NCI-H146 treated with DMSO at 0.1 percent for 48 hours (cell line): ENCODE measurements around the gene POGZ.
A peak's percentile ranks its signal among the peaks of the same experiment; 100 is the strongest.
"Not testable (repeated sequence)": the region's sequence is repeated elsewhere in the genome, so short reads cannot be mapped to it uniquely, and the experiment has no call there.

Source experiments
- DNase-seq: peaks from one replicate; lab custom pipeline; 2025; ENCODE audit not compliant: unreplicated experiment; lab: John Stamatoyannopoulos, UW

The POGZ gene

DNA sequence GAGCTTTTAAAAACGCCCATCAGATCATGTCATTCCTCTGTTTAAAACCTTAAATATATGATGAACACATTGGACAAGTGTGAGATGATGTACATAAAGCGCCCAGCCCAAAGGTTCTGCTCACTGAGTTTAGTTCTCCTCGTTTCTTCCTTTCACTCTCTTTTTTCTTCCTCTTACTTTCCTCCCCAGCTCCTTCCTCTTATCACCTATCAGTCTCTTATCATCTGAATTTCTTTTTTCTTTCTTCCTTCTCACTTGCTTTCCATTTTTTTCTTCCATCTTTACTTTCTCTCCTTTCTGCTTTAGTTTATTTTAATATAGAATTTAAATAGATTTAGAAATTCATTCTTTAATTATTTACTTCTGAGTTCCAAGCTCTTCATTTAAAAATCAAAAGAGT lies 17.8 kb upstream of the POGZ start:
- no peak for DNase-seq

DNA sequence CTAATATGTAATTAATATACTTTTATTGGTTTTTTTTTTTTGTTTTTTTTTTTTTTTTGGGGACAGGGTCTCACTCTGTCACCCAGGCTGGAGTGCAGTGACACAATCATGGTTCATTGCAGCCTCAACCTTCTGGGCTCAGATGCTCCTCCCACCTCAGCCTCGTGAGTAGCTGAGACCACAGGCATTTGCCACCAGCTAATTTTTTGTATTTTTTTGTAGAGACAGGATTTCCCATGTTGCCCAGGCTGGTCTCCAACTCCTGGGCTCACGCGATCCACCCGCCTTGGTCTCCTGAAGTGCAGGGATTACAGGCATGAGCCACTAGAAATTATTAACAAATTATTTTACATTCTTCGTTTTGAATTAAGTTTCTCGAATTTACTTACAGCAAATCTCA lies 16.8 kb upstream of the POGZ start:
- no peak for DNase-seq

DNA sequence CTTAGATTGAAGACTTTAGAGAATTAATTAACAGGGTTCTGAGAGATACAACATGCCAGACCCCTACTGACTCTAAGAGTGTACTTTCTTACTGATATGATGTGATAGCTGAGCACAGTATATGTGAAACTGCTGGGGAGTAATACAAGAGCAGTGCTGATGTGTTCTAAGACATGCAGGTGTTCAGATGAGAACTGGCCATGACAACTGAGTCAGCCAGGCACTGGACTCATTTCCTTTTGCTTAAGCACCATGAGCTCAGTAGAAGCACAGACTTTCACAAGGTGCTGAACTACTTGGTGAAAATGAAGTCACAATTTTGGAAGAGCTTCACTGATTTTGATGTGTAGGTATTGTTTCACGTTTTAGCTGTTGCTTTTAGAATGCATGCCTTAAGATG lies 15.9 kb upstream of the POGZ start:
- DNase-seq = no peak

DNA sequence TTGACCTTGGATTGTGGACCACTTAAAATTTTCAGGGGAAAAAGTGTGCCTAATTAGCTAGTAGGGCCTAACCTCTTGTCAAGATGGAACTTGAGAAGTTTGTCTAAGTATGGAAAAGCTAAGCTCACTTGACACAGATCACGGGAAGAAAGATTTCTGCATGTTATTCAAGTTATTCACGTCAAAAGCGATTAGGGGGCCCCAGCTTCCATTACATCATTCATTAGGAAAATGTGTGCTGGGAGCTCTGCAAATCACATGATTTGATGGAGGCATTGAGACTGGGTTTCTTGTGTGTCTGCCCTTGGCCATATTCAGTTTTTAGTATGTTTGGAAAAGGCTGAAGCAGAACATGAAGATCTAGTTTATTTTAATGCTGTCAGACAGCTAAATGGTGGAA lies 15.5 kb upstream of the POGZ start:
- no peak for DNase-seq

DNA sequence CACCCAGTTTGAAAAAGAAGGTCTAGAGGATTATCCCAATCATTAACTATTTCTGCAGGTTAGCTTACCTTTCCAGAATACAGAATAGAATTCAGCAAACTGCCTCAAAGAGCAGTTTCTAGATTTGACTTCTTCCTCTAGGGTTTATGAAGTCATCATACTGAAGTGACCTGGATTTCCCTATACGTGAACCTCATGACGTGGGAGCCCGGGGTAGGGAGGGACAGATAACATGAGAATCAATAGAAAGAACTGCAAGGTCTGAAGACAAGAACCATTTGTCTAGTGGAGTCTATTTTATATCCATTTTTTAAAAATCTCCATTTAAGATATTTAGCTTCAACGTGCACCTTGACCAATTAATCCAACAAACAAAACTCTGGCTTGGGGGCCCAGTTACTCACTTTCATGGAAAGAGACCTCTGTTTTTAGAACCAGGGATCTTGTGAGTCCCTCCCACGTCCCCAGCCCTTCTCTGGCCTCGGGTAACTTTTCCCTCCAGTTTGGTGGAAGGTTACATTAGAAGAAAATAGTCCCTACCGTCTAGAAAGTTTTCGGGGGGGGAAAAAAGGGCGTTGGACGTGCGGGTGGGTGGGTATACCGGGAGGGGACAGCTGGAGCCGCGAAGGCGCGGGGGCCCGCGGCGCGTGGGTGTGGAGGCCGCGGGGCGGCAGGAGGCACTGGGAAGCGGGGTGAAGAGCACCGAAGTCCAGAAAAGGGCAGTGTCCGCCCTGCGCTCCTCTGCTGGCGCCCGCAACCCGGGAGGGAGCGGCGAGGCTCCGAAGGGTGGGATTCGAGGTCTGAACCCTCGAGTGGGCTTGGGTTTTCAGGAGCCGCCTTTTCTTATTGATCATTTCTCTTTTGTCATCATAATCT lies 13.8 kb upstream of the POGZ start:
- DNase-seq = peak; percentile 6

DNA sequence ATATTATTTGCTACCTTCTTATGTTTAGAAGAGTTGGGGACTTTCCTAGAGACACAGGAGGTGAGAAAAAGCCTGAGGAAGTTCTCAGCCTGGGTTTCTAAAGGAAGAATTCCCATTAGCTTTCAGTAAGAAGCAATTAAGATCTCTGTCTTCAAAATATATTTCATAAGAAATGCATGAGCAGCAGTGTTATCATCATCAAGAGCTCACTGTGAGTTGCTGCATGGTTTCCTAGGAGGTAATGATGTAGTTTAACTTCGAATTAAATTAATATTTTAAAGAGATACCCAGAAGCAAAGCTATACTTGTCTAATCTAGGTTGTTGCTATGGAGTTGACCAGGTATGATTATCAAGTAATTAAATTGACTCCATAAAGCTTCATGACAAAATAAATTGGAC lies 5.7 kb upstream of the POGZ start:
- DNase-seq = no peak

DNA sequence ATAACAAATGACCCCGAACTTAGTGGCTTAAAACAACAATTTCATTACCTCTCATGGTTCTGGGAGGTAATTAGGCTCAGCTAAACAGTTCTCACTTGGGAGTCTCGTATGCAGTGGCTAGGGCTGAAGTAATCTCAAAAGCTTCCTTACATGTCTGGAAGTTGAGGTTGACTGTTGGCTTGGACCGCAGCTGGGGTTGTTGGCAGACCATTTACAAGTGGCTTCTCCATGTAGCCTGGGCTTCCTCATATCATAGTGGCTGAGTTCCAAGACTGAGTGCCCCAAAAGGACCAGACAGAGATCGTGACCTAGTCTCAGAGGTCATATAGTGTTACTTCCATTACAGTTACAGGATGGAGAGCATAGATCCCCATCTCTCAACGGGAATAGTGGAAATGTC lies 2.4 kb upstream of the POGZ start:
- DNase-seq = no peak

DNA sequence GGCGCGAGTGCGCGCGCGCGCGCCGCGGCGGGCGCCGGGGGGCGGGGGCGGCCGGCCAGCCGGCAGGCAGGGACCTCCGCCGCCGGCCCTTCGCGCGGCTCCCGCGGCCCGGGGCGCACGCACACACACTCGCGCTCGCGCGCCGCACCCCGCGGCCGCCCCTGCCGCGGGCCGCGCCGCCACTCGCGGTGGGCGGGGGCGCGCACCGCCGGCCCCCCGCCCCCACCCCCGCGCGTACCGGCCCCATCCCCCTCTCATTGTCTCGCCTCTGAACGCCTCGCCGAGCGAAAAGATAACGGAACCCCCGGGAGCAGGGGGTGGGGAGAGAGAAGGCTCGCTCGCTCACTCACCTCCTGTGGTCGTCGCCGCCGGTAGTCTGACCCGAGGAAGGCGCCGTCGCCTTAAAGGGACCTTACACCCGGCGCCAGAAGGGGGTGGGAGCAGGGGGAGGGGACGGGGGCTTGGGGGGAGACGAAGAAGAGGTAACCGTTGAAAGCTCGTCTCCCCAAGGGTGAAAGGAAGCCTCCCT lies 428 bp downstream of the POGZ start:
- DNase-seq = peak; percentile 23

DNA sequence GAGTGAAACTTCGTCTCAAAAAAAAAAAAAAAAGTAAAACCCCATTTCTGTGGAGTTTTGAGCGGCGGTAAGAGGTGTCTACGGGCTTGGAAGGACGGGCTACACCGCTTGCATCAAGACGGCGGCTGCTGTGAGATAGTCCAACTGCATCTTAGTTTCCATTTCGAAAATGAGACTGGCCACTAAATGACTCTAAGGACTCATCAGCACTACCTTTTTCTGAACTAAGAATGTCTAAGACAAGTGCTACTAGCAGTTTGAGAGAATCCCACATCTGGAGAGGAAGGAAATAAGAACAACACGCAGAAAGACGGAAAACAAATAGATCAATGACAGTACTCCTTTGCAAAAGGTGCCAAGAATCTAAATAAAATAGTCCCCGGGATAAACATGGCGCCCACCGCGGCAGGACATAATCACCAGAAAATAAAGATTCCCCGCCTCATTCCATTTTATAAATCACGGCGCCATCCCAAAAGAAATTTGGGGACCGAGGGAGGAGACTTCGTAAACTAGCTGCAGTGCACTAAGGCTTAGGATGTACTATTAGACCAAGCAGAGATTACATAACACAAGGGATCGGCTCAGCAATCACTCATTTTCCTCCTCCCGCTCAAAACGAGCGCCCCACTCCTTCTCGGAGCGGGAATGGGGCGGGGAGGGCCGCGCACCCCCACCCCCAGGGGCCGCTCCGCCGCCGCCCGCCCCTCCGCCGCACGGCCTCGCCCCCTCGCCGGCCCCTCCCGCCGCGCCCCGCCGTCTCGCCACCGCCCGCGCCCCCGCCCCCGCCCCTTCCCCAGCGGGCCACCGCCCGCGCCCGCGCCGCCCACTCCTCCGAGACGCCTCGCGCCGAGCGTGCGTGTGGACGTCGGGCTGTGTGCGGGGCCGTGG lies 1.1 kb downstream of the POGZ start:
- peak; percentile 31 for DNase-seq

DNA sequence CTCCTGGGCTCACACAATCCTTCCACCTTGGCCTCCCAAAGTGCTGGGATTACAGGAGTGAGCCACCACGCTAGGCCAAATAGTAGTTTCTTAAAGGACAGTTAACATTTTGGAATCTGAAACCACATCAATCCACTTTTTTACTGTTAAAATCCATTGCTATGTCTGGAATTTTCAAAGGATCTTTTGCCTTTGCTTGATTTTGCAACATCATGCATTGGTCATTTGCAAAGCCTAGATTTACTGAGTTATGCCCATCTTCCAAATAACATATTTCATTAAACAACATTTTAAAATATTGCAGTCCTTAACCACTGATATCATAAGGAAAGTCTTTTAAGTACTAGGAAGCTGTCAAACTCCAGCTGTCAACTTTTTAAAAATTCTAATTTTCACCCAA lies 3.3 kb downstream of the POGZ start:
- no peak for DNase-seq

DNA sequence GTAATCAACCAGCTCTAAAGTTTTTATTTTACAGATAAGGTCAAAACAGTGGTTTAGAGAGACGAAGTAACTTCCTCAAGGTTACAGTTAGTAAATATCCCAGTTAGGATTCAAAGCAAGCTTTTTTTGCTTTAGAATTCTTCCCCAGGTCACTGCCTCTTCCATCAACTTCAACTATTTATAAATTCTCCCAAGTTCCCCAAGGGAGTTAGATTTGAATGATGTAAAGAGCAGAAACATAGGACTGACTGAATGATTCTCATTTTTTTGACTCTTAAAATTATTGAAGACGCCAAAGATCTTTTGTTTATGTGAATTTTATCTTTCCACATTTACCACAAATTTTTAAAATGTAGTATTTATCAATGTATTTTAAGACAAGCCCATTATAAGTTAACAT lies 4.1 kb downstream of the POGZ start:
- no peak for DNase-seq

DNA sequence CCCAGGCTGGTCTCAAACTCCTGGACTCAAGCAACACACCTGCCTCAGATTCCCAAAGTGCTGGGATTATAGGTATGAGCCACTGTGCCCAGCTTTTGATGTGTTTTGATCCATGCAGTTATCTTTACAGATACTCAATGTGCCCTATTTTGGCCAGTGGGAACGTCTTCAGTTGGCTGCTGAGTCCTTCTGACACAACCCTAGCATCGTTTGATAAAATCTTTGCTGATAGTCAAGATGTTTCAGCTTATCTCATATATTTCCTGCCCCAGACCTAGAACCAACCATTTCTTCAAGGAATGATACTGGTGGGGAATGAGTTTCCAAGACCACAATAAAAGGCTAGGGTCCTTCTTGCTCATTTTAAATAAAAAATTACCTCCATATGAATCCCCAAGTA lies 11.6 kb downstream of the POGZ start:
- no peak for DNase-seq

DNA sequence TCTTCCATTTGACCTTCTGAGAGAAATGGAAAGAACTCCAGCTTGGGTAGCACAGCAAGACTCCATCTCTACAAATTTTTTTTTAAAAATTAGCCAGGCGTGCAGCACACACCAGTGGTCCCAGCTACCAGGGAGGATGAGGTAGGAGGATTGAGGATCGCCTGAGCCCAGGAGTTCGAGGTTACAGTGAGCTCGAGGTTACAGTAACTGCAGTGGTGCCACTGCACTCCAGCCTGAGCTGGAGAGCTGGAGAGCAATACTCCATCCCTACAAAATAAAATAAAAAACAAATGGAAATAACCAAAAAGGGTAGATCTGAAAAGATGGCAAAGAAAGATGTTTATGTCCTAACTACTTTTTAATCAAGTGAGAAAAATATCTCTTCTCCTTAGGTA lies 14.5 kb downstream of the POGZ start:
- DNase-seq = no peak

DNA sequence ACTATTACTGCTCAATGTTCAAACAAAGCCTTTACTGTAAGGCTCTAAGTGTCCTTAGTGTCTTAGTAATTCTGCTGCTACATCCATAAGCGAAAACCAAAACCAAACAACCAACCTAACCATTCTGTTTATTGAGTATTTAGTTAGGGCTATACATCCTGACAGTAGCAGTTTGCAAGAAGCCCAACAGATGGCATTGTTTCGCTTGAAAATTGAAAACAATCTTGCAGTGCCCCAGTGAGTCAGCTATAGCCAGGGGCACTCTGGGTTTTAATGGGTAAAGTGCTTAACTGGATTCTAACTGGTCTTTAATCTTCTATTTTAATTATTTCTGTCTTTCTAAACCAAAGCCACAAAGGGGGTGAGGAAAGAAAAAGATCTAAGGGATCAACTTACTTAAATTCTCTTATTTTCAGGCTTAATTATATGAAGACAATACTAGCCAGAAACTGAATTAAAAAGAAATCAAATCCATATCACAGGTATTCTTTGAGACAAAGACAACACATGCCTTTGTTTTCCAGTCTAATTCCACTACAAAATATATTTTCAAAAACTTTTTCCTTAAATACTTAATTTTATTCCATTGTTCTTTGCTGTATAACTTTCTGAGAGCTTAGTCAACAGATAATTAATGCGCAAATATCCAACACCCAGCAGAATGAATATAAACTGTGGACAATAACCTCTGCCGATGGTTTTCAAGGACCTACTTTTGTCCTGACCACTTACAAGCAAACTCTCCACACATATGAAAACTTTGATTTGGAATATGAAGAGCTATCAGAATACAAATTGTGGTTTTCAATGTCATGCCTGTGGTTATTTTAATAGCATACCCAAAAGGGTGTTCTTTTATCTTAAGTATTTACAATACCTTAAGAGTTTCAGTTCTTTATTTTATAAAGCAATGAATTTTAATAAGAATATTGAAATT lies 15.2 kb downstream of the POGZ start:
- DNase-seq = peak; percentile 56

DNA sequence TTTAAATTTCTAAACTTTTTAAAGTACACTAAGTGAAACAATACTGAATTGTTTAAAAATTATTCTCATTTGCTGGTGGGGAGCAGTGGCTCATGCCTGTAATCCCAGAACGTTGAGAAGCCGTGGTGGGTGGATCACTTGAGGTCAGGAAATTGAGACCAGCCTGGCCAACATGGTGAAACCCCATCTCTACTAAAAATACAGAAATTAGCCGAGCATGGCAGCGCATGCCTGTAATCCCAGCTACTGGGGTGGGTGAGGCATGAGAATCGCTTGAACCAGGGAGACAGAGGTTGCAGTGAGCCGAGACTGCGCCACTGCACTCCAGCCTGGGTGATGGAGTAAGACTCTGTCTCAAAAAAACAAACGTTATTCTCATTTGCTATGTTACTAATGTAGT lies 21.9 kb downstream of the POGZ start:
- not testable (repeated sequence) for DNase-seq

DNA sequence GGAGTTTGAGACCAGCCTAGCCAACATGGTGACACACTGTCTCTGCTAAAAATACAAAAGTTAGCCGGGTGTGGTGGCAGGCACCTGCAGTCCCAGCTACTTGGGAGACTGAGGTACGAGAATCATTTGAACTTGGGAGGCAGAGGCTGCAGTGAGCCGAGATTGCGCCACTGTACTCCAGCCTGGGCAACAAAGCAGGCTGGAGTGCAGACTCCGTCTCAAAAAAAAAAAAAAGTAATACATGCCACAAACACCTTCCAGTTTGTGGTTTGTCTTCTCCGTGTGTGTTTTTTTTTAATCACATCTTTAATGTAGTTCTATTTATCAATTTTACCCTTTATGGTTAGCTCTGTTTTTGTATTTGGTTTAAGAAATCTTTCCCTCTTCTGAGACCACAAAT lies 22.3 kb downstream of the POGZ start:
- DNase-seq = no peak

DNA sequence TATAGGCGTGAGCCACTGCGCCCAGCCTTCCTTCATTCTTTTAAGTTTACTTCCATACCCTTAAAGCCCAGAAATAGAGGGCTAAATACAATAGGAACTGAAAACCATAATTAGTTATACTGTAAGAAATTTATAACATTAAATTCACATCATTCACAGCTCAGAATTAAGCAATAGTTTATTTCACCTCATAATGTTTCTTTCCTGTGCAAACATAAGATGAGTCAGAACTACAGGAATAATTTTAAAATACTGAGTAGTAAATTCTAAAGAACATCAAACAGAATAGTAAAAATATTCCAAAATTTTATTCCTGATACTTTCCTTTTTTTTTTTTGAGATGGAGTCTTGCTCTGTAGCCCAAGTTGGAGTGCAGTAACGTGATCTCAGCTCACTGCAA lies 24.1 kb downstream of the POGZ start:
- DNase-seq = no peak

DNA sequence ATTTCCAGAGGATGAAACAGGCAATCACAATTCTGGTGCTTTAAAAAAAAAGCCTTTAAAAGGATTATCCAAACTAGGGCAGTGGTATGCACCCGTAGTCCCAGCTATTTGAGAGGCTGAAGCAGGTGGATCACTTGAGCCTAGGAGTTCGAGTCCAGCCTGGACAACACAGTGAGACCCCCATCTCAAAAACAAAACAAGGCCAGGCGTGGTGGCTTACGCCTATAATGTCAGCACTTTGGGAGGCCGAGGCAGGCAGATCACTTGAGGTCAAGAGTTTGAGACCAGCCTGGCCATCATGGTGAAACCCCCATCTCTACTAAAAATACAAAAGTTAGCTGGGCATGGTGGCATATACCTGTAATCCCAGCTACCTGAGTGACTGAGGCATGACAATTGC lies 25.5 kb downstream of the POGZ start:
- DNase-seq = not testable (repeated sequence)

DNA sequence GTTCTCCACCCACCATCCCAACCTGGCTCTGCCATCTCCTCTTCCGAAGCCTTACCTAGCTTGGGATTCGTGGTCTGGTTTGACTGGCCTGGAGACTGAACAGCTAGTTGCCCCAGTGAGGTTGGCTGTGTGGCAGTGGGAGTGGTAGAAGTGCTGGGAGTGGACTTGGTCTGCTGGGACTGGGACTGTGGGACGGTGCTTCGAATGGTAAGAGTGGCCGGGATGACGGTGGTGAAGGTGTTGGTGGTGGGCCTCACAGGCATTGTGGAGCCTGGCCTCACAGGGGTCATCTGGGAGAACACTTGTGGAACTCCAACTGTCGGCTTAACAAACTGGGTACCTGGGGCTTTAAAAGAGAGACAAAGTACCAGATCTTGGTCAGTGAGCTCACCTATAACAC lies 31.2 kb downstream of the POGZ start:
- DNase-seq = no peak

DNA sequence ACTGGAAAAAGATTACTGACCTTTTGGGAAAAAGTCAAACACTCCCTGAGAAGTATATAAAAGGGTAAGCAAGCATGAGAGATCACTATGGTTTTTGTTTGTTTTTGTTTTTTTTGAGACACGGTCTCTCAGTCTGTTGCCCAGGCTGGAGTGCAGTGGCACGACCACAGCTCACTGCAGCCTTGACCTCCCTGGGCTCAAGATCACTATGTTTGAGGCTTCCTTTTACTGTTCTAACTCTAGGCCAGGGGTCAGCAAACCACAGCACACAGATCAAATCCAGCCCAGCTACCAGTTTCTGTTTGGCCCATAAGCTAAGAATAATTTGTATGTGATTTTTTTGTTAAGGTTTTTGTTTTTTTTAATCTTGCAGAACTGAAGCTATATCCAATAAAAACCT lies 34.2 kb downstream of the POGZ start:
- DNase-seq = no peak

DNA sequence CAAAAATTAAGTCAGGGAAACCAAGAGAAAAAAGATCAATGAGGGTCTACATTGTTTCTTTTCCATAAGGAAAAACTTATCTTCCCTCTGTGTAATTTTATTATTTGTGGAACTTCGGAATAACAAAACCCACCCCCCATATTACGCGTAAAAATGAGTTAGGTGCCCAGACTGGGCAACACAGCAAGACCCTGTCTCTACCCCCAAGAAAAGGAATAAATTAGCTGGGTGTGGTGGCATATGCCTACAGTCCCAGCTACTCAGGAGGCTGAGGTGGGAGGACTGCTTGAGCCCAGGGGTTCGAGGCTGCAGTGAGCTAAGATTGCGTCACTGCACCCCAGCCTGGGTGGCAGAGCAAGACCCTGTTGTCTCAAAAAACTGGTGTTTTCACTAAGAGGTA lies 39.5 kb downstream of the POGZ start:
- no peak for DNase-seq
